Thymus (tissue), 11 donors: ENCODE data around the gene PAOX. TPM values are rescaled to one million over a fixed set of nuclear protein-coding genes. Genes with fewer than 3 reads are reported as not detected.
"Not testable (repeated sequence)": the region's sequence is repeated elsewhere in the genome, so short reads cannot be mapped to it uniquely, and the experiment has no call there.

Experiments used
- DNase-seq, 9 donors: peaks; one replicate each; pipeline ENCODE4 v3.0.0-alpha.2; 2013; ENCODE audit warnings: low spot score in 9 of 9, low read depth in 6 of 9, missing footprints in 1 of 9
- H3K27ac ChIP-seq, 2 donors: one replicate each; pipeline ENCODE4 v1.5.1; 2013; ENCODE audit warnings: control low read depth in 1 of 2, low read depth in 1 of 2, low read length in 1 of 2, mild to moderate bottlenecking in 1 of 2, moderate library complexity in 1 of 2
- H3K27me3 ChIP-seq, 2 donors: one replicate each; pipeline ENCODE4 v1.5.1; 2013; ENCODE audit warnings: low read length in 1 of 2; ENCODE audit not compliant: control insufficient read depth in 2 of 2, insufficient read depth in 1 of 2
- H3K36me3 ChIP-seq, 2 donors: one replicate each; pipeline ENCODE4 v1.5.1; 2013; ENCODE audit warnings: low read length in 1 of 2, mild to moderate bottlenecking in 1 of 2, moderate library complexity in 1 of 2; ENCODE audit not compliant: control insufficient read depth in 2 of 2, insufficient read depth in 2 of 2
- H3K4me1 ChIP-seq, 2 donors: one replicate each; pipeline ENCODE4 v1.5.1; 2013; ENCODE audit warnings: low read length in 2 of 2; ENCODE audit not compliant: control insufficient read depth in 2 of 2, insufficient read depth in 2 of 2
- H3K4me3 ChIP-seq, 2 donors: one replicate each; pipeline ENCODE4 v1.5.1; 2013; ENCODE audit warnings: low read length in 2 of 2, control low read depth in 1 of 2, mild to moderate bottlenecking in 1 of 2
- H3K9me3 ChIP-seq, 2 donors: one replicate each; pipeline ENCODE4 v1.5.1; 2013; ENCODE audit warnings: low read length in 1 of 2, mild to moderate bottlenecking in 1 of 2; ENCODE audit not compliant: control insufficient read depth in 2 of 2, insufficient read depth in 1 of 2
- WGBS: extraction: QIAGEN DNeasy Blood & Tissue Kit; methylation state at CpG from one replicate; pipeline ENCODE4 v1.1.7; 2013; 5-methylcytosine and 5-hydroxymethylcytosine counted together
- polyA plus RNA-seq: library from polyadenylated mRNA; stranded (reverse); fragments of 200-250 nt; gene quantifications from one replicate; pipeline ENCODE4 v1.2.3, GENCODE V29; 2013
- total RNA-seq: library from RNA; stranded (reverse); fragments of 120-200 nt; gene quantifications from one replicate; pipeline ENCODE4 v1.2.4, GENCODE V29; 2013
- donor health status: healthy.

Gene PAOX
- total and polyA plus RNA-seq, 2 donors = 2.9 to 6.5 TPM

GRCh38 chr10:133378251-133379096 is 588 bp upstream of the PAOX start:
- Histone ChIP-seq H3K4me1 (peaks cover 3 to 15% of the 10 kb centered on the region in 2 donors), H3K36me3 (no peaks in the 10 kb centered on the region), H3K27ac (peak overlapping the region in 1 of 2 donors; percentile 53), H3K27me3 (peaks cover 10 to 51% of the 10 kb centered on the region in 2 donors), H3K4me3 (peak overlapping the region; percentile 56 to 75), H3K9me3 (no peaks in the 10 kb centered on the region)
- peak in 5 of 9 donors; percentile 41 to 74 (median 47) for DNase-seq
- under 1% methylated on average over 82 of the region's 90 CpGs for WGBS

GRCh38 chr10:133379801-133380666 is 972 bp downstream of the PAOX start:
- Histone ChIP-seq H3K27me3 (peaks cover 10 to 49% of the 10 kb centered on the region in 2 donors), H3K4me1 (peaks cover 3 to 11% of the 10 kb centered on the region in 2 donors), H3K4me3 (peak overlapping the region; percentile 26 to 75), H3K27ac (peak overlapping the region in 1 of 2 donors; percentile 21), H3K9me3 (no peaks in the 10 kb centered on the region), H3K36me3 (no peaks in the 10 kb centered on the region)
- WGBS = 96% methylated on average over 36 of the region's 36 CpGs
- DNase-seq = no peak

GRCh38 chr10:133381036-133381435 is 2.0 kb downstream of the PAOX start:
- peaks cover 3 to 11% of the 10 kb centered on the region in 2 donors for H3K4me1 ChIP-seq
- WGBS = 15% methylated on average over 8 of the region's 8 CpGs
- H3K9me3 ChIP-seq = no peaks in the 10 kb centered on the region
- no peaks in the 10 kb centered on the region for H3K36me3 ChIP-seq
- no peak overlapping the region for H3K4me3 ChIP-seq
- DNase-seq = no peak
- peaks cover 10 to 43% of the 10 kb centered on the region in 2 donors for H3K27me3 ChIP-seq
- no peak overlapping the region for H3K27ac ChIP-seq

- H3K27ac ChIP-seq = no peak overlapping the region
- H3K4me3 ChIP-seq = no peak overlapping the region
- 97% methylated on average over 4 of the region's 4 CpGs for WGBS
- H3K27me3 ChIP-seq = peaks cover 10 to 22% of the 10 kb centered on the region in 2 donors
- H3K4me1 ChIP-seq = peaks cover 0 to 6% of the 10 kb centered on the region in 2 donors
- H3K9me3 ChIP-seq = no peaks in the 10 kb centered on the region
- no peaks in the 10 kb centered on the region for H3K36me3 ChIP-seq
- no peak for DNase-seq
Observed at GRCh38 chr10:133383551-133383950, 4.5 kb downstream of the PAOX start.

- WGBS = 96% methylated on average over 13 of the region's 13 CpGs
- peaks cover 10 to 20% of the 10 kb centered on the region in 2 donors for H3K27me3 ChIP-seq
- H3K4me1 ChIP-seq = peaks cover under 1 to 11% of the 10 kb centered on the region in 2 donors
- no peaks in the 10 kb centered on the region for H3K36me3 ChIP-seq
- H3K27ac ChIP-seq = no peak overlapping the region
- no peak for DNase-seq
- H3K9me3 ChIP-seq = no peaks in the 10 kb centered on the region
- no peak overlapping the region for H3K4me3 ChIP-seq
Observed at GRCh38 chr10:133384071-133384470, 5.0 kb downstream of the PAOX start.

- Histone ChIP-seq H3K27me3 (peaks cover 2 to 12% of the 10 kb centered on the region in 2 donors), H3K9me3 (no peaks in the 10 kb centered on the region), H3K4me3 (no peak overlapping the region), H3K27ac (no peak overlapping the region), H3K36me3 (no peaks in the 10 kb centered on the region), H3K4me1 (peaks cover 8 to 18% of the 10 kb centered on the region in 2 donors)
- no peak for DNase-seq
- 96% methylated on average over 2 of the region's 2 CpGs for WGBS
Observed at GRCh38 chr10:133385214-133385613, 6.2 kb downstream of the PAOX start.

GRCh38 chr10:133386951-133387350 is 7.9 kb downstream of the PAOX start:
- 98% methylated on average over 4 of the region's 4 CpGs for WGBS
- not testable (repeated sequence) for H3K4me3 ChIP-seq, H3K27me3 ChIP-seq, H3K36me3 ChIP-seq, H3K9me3 ChIP-seq, H3K27ac ChIP-seq, DNase-seq
- peaks cover 8 to 28% of the 10 kb centered on the region in 2 donors for H3K4me1 ChIP-seq

- peak overlapping the region; percentile 81 to 97 for H3K27ac ChIP-seq
Observed at GRCh38 chr10:133388236-133388972, 9.3 kb downstream of the PAOX start.

More at GRCh38 chr10:133388236-133388972, 9.3 kb downstream of the PAOX start:
- peak overlapping the region in 1 of 2 donors; percentile 40 for H3K4me3 ChIP-seq
- DNase-seq = no peak
- H3K9me3 ChIP-seq = no peaks in the 10 kb centered on the region
- H3K4me1 ChIP-seq = peaks cover 8 to 28% of the 10 kb centered on the region in 2 donors
- WGBS = 91% methylated on average over 17 of the region's 17 CpGs
- H3K27me3 ChIP-seq = no peaks in the 10 kb centered on the region
- no peaks in the 10 kb centered on the region for H3K36me3 ChIP-seq
